OCI-LY7 (cell line): ENCODE results near the gene RRBP1.

ENCODE experiments used
- EZH2phosphoT487 ChIP-seq: fragments of 200-600 bp; sonication (generic); IDR thresholded peaks from 2 replicates; pipeline ENCODE4 v1.6.1; 2018; ENCODE audit warnings: low read depth, borderline replicate concordance, mild to moderate bottlenecking, mixed run types, antibody characterized with exemption, low read length, moderate library complexity, mixed read lengths
- TF ChIP-seq, protein P1 (sequence below): fragments of 200-600 bp; sonication (generic); conservative IDR thresholded peaks from 2 replicates; pipeline ENCODE4 v1.5.1; 2014; ENCODE audit warnings: mild to moderate bottlenecking, antibody characterized with exemption, low read length, moderate library complexity, mixed read lengths

DNA sequence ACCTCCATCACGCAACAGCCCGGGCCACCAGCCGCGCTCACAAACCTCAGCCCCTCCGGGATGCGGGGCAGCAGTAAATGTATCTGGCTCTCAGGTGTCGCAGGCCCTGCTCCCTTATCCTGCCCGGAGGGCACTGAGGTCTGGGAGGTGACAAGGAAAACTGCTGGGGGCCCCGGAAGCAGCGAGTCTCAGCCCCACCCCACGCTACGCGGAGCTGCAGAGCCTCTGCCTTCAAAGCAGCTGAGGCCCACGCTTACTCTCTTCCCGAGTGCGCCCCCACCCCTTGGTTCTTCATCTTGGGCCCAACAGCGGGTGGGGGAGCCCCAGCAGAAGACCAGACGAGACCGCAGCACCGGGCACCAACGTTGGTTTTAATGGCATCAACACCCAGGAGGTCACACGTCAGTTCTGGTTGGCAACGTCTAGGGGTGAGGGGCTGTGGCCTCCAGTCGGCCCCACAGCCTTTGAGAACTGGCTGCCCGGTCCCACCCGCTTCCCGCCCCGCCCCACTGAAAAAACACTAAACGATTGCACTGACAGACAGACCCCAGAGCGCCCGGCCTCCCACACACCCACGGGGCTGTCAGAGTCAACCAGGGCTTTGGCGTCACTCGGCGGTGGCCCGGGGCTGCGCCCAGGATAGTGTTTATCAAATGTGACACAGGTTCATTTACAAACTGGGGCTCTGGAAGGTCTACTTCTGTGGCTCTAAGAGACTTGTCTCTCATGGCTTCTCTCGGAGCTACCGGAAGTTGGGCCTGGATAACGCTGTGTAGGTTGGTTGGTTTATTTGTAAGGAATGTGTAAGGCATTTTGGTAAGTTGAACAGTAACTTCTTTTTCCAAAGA lies 68.5 kb downstream of the RRBP1 start:
- TF ChIP-seq, protein P1, sequence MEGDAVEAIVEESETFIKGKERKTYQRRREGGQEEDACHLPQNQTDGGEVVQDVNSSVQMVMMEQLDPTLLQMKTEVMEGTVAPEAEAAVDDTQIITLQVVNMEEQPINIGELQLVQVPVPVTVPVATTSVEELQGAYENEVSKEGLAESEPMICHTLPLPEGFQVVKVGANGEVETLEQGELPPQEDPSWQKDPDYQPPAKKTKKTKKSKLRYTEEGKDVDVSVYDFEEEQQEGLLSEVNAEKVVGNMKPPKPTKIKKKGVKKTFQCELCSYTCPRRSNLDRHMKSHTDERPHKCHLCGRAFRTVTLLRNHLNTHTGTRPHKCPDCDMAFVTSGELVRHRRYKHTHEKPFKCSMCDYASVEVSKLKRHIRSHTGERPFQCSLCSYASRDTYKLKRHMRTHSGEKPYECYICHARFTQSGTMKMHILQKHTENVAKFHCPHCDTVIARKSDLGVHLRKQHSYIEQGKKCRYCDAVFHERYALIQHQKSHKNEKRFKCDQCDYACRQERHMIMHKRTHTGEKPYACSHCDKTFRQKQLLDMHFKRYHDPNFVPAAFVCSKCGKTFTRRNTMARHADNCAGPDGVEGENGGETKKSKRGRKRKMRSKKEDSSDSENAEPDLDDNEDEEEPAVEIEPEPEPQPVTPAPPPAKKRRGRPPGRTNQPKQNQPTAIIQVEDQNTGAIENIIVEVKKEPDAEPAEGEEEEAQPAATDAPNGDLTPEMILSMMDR = no peak
- TF ChIP-seq EZH2phosphoT487 = no peak
